Activated naive CD4-positive, alpha-beta T cell treated with anti-CD3 and anti-CD28 coated beads, Interleukin-2, amount 50 U/mL, for 24 hours (primary cell): ENCODE results near the gene BACH1.

ENCODE experiments used
- H3K27ac Mint-ChIP-seq: one replicate; pipeline ENCODE4 v1.8.0; 2021; ENCODE audit warnings: mild to moderate bottlenecking, mixed read lengths
- H3K27me3 Mint-ChIP-seq: one replicate; pipeline ENCODE4 v1.8.0; 2021; ENCODE audit warnings: mixed read lengths
- H3K36me3 Mint-ChIP-seq: one replicate; pipeline ENCODE4 v1.8.0; 2021; ENCODE audit warnings: mixed read lengths
- H3K4me1 Mint-ChIP-seq: one replicate; pipeline ENCODE4 v1.8.0; 2021; ENCODE audit warnings: mixed read lengths
- H3K4me3 Mint-ChIP-seq: one replicate; pipeline ENCODE4 v1.8.0; 2021; ENCODE audit warnings: mild to moderate bottlenecking, mixed read lengths
- H3K9me3 Mint-ChIP-seq: one replicate; pipeline ENCODE4 v1.8.0; 2021; ENCODE audit warnings: mixed read lengths

Gene BACH1

GRCh38 chr21:29318354-29318753, 19.6 kb downstream of the BACH1 start:
- peaks cover 17% of the 10 kb centered on the region for H3K36me3 Mint-ChIP-seq
- H3K27ac Mint-ChIP-seq: no peak overlapping the region
- no peak overlapping the region for H3K4me3 Mint-ChIP-seq
- no peaks in the 10 kb centered on the region for H3K27me3 Mint-ChIP-seq
- peaks cover 74% of the 10 kb centered on the region for H3K4me1 Mint-ChIP-seq
- no peaks in the 10 kb centered on the region for H3K9me3 Mint-ChIP-seq

GRCh38 chr21:29320031-29320430, 21.3 kb downstream of the BACH1 start:
- Mint-ChIP-seq H3K27ac (no peak overlapping the region), H3K36me3 (peaks cover 20% of the 10 kb centered on the region), H3K4me1 (peaks cover 62% of the 10 kb centered on the region), H3K27me3 (no peaks in the 10 kb centered on the region), H3K4me3 (no peak overlapping the region), H3K9me3 (no peaks in the 10 kb centered on the region)

- no peaks in the 10 kb centered on the region for H3K9me3 Mint-ChIP-seq
- peaks cover 23% of the 10 kb centered on the region for H3K36me3 Mint-ChIP-seq
- peaks cover 56% of the 10 kb centered on the region for H3K4me1 Mint-ChIP-seq
- H3K27ac Mint-ChIP-seq: no peak overlapping the region
- H3K27me3 Mint-ChIP-seq: no peaks in the 10 kb centered on the region
- no peak overlapping the region for H3K4me3 Mint-ChIP-seq
Observed at GRCh38 chr21:29321217-29321616, 22.5 kb downstream of the BACH1 start.

GRCh38 chr21:29321932-29322928, 23.5 kb downstream of the BACH1 start:
- Mint-ChIP-seq H3K27ac (no peak overlapping the region), H3K27me3 (no peaks in the 10 kb centered on the region), H3K4me1 (peaks cover 46% of the 10 kb centered on the region), H3K4me3 (no peak overlapping the region), H3K9me3 (no peaks in the 10 kb centered on the region), H3K36me3 (peaks cover 28% of the 10 kb centered on the region)

- no peak overlapping the region for H3K27ac Mint-ChIP-seq
- H3K36me3 Mint-ChIP-seq: peaks cover 29% of the 10 kb centered on the region
- H3K4me3 Mint-ChIP-seq: no peak overlapping the region
- no peaks in the 10 kb centered on the region for H3K9me3 Mint-ChIP-seq
- H3K4me1 Mint-ChIP-seq: peaks cover 36% of the 10 kb centered on the region
- H3K27me3 Mint-ChIP-seq: no peaks in the 10 kb centered on the region
Observed at GRCh38 chr21:29323189-29323588, 24.5 kb downstream of the BACH1 start.

- H3K27me3 Mint-ChIP-seq: no peaks in the 10 kb centered on the region
- no peak overlapping the region for H3K27ac Mint-ChIP-seq
- H3K9me3 Mint-ChIP-seq: no peaks in the 10 kb centered on the region
- peaks cover 13% of the 10 kb centered on the region for H3K36me3 Mint-ChIP-seq
- H3K4me1 Mint-ChIP-seq: peaks cover 8% of the 10 kb centered on the region
- H3K4me3 Mint-ChIP-seq: no peak overlapping the region
Observed at GRCh38 chr21:29326914-29327554, 28.3 kb downstream of the BACH1 start.

- Mint-ChIP-seq H3K4me1 (peaks cover 22% of the 10 kb centered on the region), H3K4me3 (no peak overlapping the region), H3K27me3 (no peaks in the 10 kb centered on the region), H3K9me3 (no peaks in the 10 kb centered on the region), H3K36me3 (peaks cover 19% of the 10 kb centered on the region), H3K27ac (no peak overlapping the region)
Observed at GRCh38 chr21:29329406-29329805, 30.7 kb downstream of the BACH1 start.

- Mint-ChIP-seq H3K9me3 (no peaks in the 10 kb centered on the region), H3K36me3 (peaks cover 26% of the 10 kb centered on the region)
Observed at GRCh38 chr21:29330797-29331196, 32.1 kb downstream of the BACH1 start.

GRCh38 chr21:29332461-29333362, 34.0 kb downstream of the BACH1 start:
- Mint-ChIP-seq H3K9me3 (no peaks in the 10 kb centered on the region), H3K4me1 (peaks cover 32% of the 10 kb centered on the region), H3K4me3 (no peak overlapping the region), H3K27me3 (no peaks in the 10 kb centered on the region), H3K27ac (peak overlapping the region; percentile 52), H3K36me3 (peaks cover 21% of the 10 kb centered on the region)

More at GRCh38 chr21:29330797-29331196, 32.1 kb downstream of the BACH1 start:
- no peaks in the 10 kb centered on the region for H3K27me3 Mint-ChIP-seq
- no peak overlapping the region for H3K4me3 Mint-ChIP-seq
- peaks cover 30% of the 10 kb centered on the region for H3K4me1 Mint-ChIP-seq
- H3K27ac Mint-ChIP-seq: no peak overlapping the region

- no peaks in the 10 kb centered on the region for H3K27me3 Mint-ChIP-seq
- H3K36me3 Mint-ChIP-seq: peaks cover 21% of the 10 kb centered on the region
- no peaks in the 10 kb centered on the region for H3K9me3 Mint-ChIP-seq
- no peak overlapping the region for H3K4me3 Mint-ChIP-seq
- peaks cover 32% of the 10 kb centered on the region for H3K4me1 Mint-ChIP-seq
- H3K27ac Mint-ChIP-seq: peak overlapping the region; percentile 52
Observed at GRCh38 chr21:29333406-29333805, 34.7 kb downstream of the BACH1 start.

- H3K27ac Mint-ChIP-seq: no peak overlapping the region
- no peak overlapping the region for H3K4me3 Mint-ChIP-seq
- no peaks in the 10 kb centered on the region for H3K9me3 Mint-ChIP-seq
- no peaks in the 10 kb centered on the region for H3K27me3 Mint-ChIP-seq
- H3K4me1 Mint-ChIP-seq: peaks cover 32% of the 10 kb centered on the region
- H3K36me3 Mint-ChIP-seq: peaks cover 21% of the 10 kb centered on the region
Observed at GRCh38 chr21:29334717-29335428, 36.2 kb downstream of the BACH1 start.

GRCh38 chr21:29335720-29336119, 37.0 kb downstream of the BACH1 start:
- Mint-ChIP-seq H3K4me1 (peaks cover 36% of the 10 kb centered on the region), H3K27ac (peak overlapping the region; percentile 16), H3K27me3 (no peaks in the 10 kb centered on the region), H3K4me3 (no peak overlapping the region), H3K9me3 (no peaks in the 10 kb centered on the region), H3K36me3 (peaks cover 21% of the 10 kb centered on the region)

- no peak overlapping the region for H3K27ac Mint-ChIP-seq
- H3K4me3 Mint-ChIP-seq: no peak overlapping the region
Observed at GRCh38 chr21:29338256-29338655, 39.5 kb downstream of the BACH1 start.

GRCh38 chr21:29340228-29340627, 41.5 kb downstream of the BACH1 start:
- H3K4me3 Mint-ChIP-seq: no peak overlapping the region
- peaks cover 32% of the 10 kb centered on the region for H3K4me1 Mint-ChIP-seq
- H3K9me3 Mint-ChIP-seq: no peaks in the 10 kb centered on the region
- H3K27me3 Mint-ChIP-seq: no peaks in the 10 kb centered on the region
- peaks cover 10% of the 10 kb centered on the region for H3K36me3 Mint-ChIP-seq
- H3K27ac Mint-ChIP-seq: no peak overlapping the region

More at GRCh38 chr21:29338256-29338655, 39.5 kb downstream of the BACH1 start:
- Mint-ChIP-seq H3K4me1 (peaks cover 35% of the 10 kb centered on the region), H3K27me3 (no peaks in the 10 kb centered on the region), H3K36me3 (peaks cover 12% of the 10 kb centered on the region), H3K9me3 (no peaks in the 10 kb centered on the region)
